Ishikawa (cell line): Measurements from ENCODE around the gene PLA2G2F.

ENCODE experiments used
- CREB1 ChIP-seq: IDR thresholded peaks from 2 replicates; pipeline ENCODE4 v1.6.1; 2012; ENCODE audit warnings: low read depth
- EGR1 ChIP-seq: IDR thresholded peaks from 2 replicates; pipeline ENCODE4 v1.6.1; 2012
- EP300 ChIP-seq: IDR thresholded peaks from 2 replicates; pipeline ENCODE4 v1.6.1; 2012; ENCODE audit warnings: borderline replicate concordance
- NFIC ChIP-seq: IDR thresholded peaks from 2 replicates; pipeline ENCODE4 v1.6.1; 2012
- RAD21 ChIP-seq: IDR thresholded peaks from 2 replicates; pipeline ENCODE4 v1.6.1; 2012; ENCODE audit warnings: low read depth
- TAF1 ChIP-seq: IDR thresholded peaks from 2 replicates; pipeline ENCODE4 v1.6.1; 2012; ENCODE audit warnings: low read depth, mild to moderate bottlenecking

DNA sequence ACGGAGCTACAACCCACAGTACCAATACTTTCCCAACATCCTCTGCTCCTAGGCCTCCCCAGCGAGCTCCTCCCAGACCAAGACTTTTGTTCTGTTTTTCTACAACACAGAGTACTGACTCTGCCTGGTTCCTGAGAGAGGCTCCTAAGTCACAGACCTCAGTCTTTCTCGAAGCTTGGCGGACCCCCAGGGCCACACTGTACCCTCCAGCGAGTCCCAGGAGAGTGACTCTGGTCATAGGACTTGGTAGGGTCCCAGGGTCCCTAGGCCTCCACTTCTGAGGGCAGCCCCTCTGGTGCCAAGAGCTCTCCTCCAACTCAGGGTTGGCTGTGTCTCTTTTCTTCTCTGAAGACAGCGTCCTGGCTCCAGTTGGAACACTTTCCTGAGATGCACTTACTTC, 48.5 kb upstream of the PLA2G2F start:
- TF ChIP-seq TAF1: no peak
- no peak for TF ChIP-seq RAD21
- no peak for TF ChIP-seq EP300
- TF ChIP-seq NFIC: no peak
- TF ChIP-seq CREB1: no peak
- TF ChIP-seq EGR1: no peak
